GM21390 (cell line): ENCODE measurements around the gene FARS2.

Source experiments
- ATAC-seq: cut with Tn5 transposase; IDR thresholded peaks from one replicate; pipeline ENCODE4 v1.9.1; 2021; ENCODE audit not compliant: unreplicated experiment

The FARS2 gene

DNA sequence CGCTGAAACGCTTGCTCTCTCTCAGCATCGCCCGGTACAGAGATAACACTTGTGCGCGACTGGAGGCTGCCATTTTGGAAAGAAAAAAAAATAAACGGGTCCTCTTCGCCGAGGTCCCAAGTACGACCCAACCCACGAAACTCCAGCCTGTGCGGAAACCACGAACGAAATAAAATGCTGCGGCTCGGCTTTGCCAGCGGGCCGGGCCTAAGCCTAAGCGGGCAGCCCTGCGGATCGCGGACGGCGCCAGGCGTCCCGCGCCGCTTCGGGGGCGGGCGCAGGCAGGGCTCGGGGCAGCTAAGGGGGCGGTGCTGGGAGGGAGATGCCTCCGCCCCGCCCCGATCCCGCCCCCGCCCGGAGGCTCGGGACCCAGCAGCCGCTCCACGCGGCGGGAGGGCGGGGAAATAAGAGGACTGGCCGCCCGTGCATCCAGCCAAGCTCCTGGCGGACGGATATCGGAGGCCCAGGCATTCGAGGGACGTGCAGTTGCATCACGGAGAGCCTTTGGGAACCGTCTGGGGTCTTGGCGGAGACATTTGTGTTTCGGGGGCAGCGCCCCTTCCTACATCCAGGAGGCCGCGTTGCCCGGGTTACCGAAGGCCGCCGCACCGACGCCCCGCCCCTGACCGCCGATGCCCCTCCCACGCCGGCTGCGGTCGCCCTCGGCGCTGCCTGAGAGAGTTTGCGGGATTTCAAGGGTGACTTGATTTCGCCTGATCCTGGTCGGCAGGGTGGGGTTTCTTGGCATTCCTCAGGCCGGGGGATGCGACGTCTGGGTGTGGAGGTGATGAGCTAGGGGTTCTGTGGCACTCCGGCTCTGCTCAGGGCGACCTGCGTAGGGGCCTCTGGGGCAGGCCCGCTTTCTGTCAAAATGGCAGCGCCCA, at the start of gene FARS2, which contains the start of gene LYRM4:
Gene FARS2 (plus strand): TSS at position 853 of the 884 bp plus-strand sequence.
Gene LYRM4 (minus strand): TSS at position 290 of the 884 bp plus-strand sequence. CDS start 217 bp downstream, at position 73.
- peak; percentile 73 for ATAC-seq

- no peak for ATAC-seq
Observed at GRCh38 chr6:5213836-5214235, 47.5 kb upstream of the FARS2 start.

- ATAC-seq: no peak
Observed at GRCh38 chr6:5214570-5215052, 46.7 kb upstream of the FARS2 start.

GRCh38 chr6:5215159-5215558, 46.2 kb upstream of the FARS2 start:
- no peak for ATAC-seq

- ATAC-seq: no peak
Observed at GRCh38 chr6:5215799-5216198, 45.5 kb upstream of the FARS2 start.

- no peak for ATAC-seq
Observed at GRCh38 chr6:5217356-5217755, 44.0 kb upstream of the FARS2 start.

- no peak for ATAC-seq
Observed at GRCh38 chr6:5219011-5219691, 42.2 kb upstream of the FARS2 start.

GRCh38 chr6:5220443-5220842, 40.9 kb upstream of the FARS2 start:
- no peak for ATAC-seq

GRCh38 chr6:5223309-5223708, 38.0 kb upstream of the FARS2 start:
- ATAC-seq: no peak

- ATAC-seq: no peak
Observed at GRCh38 chr6:5229356-5229755, 32.0 kb upstream of the FARS2 start.

- no peak for ATAC-seq
Observed at GRCh38 chr6:5230081-5230480, 31.2 kb upstream of the FARS2 start.

DNA sequence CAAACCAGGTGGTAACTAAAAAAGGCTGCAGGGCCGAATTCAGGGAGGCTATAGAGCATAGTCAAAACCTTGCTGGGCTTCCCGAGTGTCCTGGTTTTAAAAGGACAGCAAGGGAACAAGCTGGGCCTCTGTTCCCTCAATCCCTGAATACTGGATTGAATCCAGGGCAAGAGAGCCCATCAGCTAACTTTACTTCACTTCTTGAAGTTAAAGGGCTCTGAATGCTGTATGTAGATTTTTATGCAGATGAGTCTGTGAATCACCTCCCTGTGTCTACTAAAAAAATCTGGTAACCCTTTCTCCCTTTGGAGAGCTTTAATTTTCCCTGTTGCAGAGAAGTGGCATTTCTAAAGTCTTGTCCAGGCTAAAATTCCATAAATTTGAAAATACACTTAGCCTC, 30.0 kb upstream of the FARS2 start:
- ATAC-seq: no peak

GRCh38 chr6:5234874-5235273, 26.4 kb upstream of the FARS2 start:
- ATAC-seq: no peak

DNA sequence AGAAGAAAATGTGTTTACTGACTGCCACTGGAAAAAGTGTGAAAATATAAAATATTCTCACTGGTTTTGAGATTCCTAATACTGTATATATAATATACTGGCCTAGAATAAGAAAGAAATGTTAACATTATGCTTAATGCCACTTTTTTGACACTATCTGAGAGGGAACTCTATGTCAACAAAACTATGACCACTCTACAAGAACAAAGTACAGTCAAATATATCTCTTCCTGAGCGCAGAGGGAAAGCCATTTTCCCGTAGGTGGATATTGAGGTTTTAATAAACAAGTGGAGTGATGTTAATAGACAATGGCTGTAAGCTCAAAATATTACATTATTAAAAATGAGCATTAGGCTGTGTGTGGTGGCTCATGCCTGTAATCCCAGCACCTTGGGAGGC, 25.5 kb upstream of the FARS2 start:
- no peak for ATAC-seq

DNA sequence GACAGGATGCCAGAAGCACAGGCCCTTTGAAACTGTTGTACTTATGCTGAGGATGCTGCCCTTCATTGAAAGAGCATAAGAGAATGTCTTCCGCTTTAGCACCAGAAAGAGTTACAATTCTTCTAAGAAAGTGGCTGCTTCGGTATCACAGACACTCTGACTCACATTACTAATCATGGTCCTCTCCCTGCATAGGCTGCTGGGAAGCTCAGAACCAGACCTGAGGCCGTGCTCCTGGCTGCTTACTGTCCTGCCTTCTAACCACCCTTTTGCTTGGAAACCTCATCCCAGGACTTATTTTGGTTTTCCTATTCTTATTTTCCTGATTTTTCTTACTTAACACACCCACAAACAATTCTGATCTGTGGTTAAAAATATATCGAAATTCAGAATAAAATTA, 23.5 kb upstream of the FARS2 start:
- no peak for ATAC-seq

- no peak for ATAC-seq
Observed at GRCh38 chr6:5238336-5238735, 23.0 kb upstream of the FARS2 start.

DNA sequence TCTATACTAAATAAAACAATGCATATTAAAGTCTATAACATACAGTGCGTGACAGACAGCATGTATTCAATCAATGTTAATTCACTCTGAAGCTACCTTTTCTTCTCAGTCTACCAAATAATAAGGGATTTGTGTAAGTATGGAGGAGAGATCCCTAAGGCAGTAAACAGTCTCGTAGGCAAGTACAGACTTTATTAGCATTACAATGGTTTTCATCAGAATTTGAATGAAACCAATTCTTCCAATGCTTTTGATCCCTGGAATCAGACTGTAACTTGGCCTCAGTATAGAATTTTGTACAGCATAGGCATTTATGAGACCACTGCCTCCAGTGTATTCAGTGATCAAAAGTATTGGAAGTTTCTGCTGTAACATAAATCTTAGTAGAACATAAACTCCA, 20.1 kb upstream of the FARS2 start:
- no peak for ATAC-seq

DNA sequence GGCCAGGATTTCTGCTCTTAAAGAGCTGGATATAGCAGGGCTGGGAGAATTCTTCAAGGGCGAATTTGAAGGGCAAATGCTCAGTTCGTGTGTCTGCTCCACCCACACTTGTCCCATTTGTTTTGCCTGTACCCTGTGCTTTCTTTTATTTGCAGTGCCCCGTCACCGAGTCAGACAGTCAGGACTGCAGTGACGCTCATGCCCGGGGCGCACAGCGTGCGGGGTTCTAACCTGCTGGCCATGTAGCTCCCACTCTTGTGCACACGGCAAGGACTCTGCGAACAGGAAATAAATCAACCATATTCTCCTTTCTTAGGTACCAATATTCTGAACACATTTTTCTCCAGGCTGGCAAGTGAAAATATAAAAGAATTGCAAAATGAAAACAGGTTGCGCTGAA, 18.2 kb upstream of the FARS2 start:
- ATAC-seq: no peak

- no peak for ATAC-seq
Observed at GRCh38 chr6:5246141-5247097, 14.9 kb upstream of the FARS2 start.

DNA sequence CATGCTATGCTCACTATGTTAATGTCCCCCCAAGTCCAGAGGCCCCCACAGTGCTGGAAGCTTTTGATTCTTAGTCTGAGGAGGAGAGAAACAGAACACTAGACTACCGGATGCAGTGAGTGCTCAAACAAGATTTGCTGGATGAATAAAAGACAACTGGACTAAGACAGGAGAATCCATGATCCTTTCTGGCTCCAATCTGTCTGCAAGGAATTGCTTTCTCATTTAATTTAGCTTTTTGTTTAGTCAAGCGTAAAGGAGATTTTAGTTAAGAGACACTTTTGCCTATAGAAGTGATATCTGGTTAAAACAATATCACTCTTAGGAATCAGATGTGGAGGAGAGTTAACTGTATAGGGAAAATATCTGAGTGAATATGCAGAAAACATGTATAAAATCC, 14.1 kb upstream of the FARS2 start:
- no peak for ATAC-seq
